ENCODE results near the gene ARHGEF3. TPM values are rescaled to one million over a fixed set of nuclear protein-coding genes. Genes with fewer than 3 reads are reported as not detected.
A peak's percentile ranks its signal among the peaks of the same experiment; 100 is the strongest.
"Not testable (repeated sequence)": the region's sequence is repeated elsewhere in the genome, so short reads cannot be mapped to it uniquely, and the experiment has no call there.

ARHGEF3 gene
- total and polyA plus RNA-seq, 9 donors: 23.5 to 48.2 (median 39.5) TPM

DNA sequence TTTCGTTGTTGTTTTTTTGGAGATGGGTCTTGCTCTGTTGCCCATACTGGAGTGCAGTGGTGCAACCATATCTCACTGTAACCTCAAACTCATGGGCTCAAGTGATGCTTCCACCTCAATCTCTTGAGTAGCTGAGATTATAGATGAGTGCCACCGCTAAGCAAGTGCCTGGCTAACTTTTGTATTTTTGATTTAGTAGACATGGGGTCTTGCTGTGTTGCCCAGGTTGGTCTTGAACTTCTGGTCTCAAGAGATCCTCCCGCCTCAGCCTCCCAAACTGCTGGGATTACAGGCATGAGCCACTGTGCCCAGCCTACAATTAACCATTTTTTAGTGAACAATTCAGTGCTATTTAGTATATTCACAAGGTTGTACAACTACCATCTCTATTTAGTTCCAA, 42.2 kb downstream of the ARHGEF3 start:
- no peaks in the 10 kb centered on the region for H3K9me3 ChIP-seq
- H3K27ac ChIP-seq: no peak overlapping the region
- intact Hi-C loops (cut with DNase I): no loop called here
- H3K27me3 ChIP-seq: no peaks in the 10 kb centered on the region
- 95 to 97% (median 95%) methylated on average over 3 of the region's 3 CpGs for WGBS, 3 donors
- DNase-seq: no peak
- peaks cover 10% of the 10 kb centered on the region for H3K4me1 ChIP-seq (ENCODE audit: insufficient read depth)
- H3K4me3 ChIP-seq: no peak overlapping the region
- H3K36me3 ChIP-seq: no peaks in the 10 kb centered on the region
- no peak for TF ChIP-seq CTCF (IDR thresholded peaks at IDR 0.05)
- TF ChIP-seq POLR2A (IDR thresholded peaks at IDR 0.05): no peak
- TF ChIP-seq EP300 (IDR thresholded peaks at IDR 0.05): no peak

- intact Hi-C loops (cut with DNase I): no loop called here
- Histone ChIP-seq H3K4me3 (no peak overlapping the region), H3K9me3 (no peaks in the 10 kb centered on the region), H3K27ac (no peak overlapping the region), H3K27me3 (no peaks in the 10 kb centered on the region), H3K36me3 (no peaks in the 10 kb centered on the region), H3K4me1 (ENCODE audit: insufficient read depth) (peaks cover 12% of the 10 kb centered on the region)
- WGBS, 3 donors: 16 to 34% (median 34%) methylated on average over 2 of the region's 2 CpGs
- TF ChIP-seq EP300 (IDR thresholded peaks at IDR 0.05) (no peak), POLR2A (IDR thresholded peaks at IDR 0.05) (no peak), CTCF (IDR thresholded peaks at IDR 0.05) (no peak)
- DNase-seq: no peak
Measured at GRCh38 chr3:56758539-56758981, 43.2 kb downstream of the ARHGEF3 start.

DNA sequence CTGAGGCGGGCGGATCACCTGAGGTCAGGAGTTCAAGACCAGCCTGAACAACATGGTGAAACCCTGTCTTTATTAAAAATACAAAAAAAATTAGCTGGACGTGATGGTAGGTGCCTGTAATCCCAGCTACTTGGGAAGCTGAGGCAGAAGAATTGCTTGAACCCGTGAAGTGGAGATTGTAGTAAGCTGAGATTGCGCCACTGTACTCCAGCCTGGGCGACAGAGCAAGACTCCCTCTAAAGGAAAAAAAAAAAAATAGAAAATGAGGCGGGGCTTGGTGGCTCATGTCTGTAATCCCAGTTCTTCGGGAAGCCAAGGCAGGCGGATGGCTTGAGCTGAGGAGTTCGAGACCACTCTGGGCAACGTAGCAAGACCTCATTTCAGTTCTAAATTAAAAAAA, 43.7 kb downstream of the ARHGEF3 start:
- H3K9me3 ChIP-seq; H3K36me3 ChIP-seq; H3K27ac ChIP-seq; H3K4me3 ChIP-seq; intact Hi-C loops (cut with DNase I); H3K27me3 ChIP-seq; DNase-seq: not testable (repeated sequence)
- H3K4me1 ChIP-seq (ENCODE audit: insufficient read depth): peaks cover 12% of the 10 kb centered on the region
- WGBS, 3 donors: 96 to 97% (median 96%) methylated on average over 11 of the region's 11 CpGs

DNA sequence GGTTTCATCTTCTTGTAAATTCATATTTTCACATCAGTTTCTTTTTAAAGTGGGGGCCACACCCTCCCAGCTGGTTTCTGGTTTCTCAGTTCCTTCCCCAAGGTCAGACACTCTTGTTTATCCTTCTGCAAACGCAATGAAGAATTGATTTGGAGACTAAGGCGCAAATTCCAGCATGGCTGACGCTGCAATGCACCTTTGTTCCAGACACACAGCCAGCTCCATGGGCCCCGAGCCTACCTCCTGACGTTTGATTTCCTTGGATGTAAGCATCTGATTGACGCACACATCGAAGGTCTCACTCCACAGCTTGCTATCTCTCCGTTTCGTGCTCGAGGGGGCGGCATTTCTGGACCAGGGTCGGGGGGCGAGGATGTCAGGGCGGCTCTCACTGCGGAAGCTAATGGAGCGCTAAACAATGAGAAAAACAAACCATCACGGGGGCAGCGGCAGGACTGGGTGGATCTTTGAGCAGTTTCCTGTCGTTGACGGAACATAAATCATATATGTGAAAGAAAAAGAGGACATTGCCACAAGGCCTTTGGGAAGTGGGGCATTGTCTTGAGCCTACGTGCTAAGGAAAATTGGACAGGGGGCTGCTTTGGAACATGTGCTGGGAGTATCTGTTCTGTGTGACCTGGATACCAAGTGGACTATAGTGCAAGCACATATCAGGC, 46.9 kb downstream of the ARHGEF3 start:
- peak in 3 of 5 donors; percentile 32 to 49 (median 32) for DNase-seq

More for the DNA sequence above, 46.9 kb downstream of the ARHGEF3 start:
- intact Hi-C loops (cut with DNase I): no loop called here
- 58 to 72% (median 65%) methylated on average over 21 of the region's 21 CpGs for WGBS, 3 donors
- no peak overlapping the region for H3K4me3 ChIP-seq
- H3K27ac ChIP-seq: peak overlapping the region in 1 of 2 donors; percentile 8
- H3K27me3 ChIP-seq: no peaks in the 10 kb centered on the region
- peaks cover 12% of the 10 kb centered on the region for H3K4me1 ChIP-seq (ENCODE audit: insufficient read depth)
- TF ChIP-seq POLR2A (IDR thresholded peaks at IDR 0.05) (no peak), EP300 (IDR thresholded peaks at IDR 0.05) (no peak), CTCF (IDR thresholded peaks at IDR 0.05) (no peak)
- no peaks in the 10 kb centered on the region for H3K36me3 ChIP-seq
- no peaks in the 10 kb centered on the region for H3K9me3 ChIP-seq

All from ovary (tissue), 9 donors.